UCSD-AML1 (cell line): ENCODE measurements around the gene THSD4.

Experiments
- DNase-seq: peaks from one replicate; lab custom pipeline; 2025; ENCODE audit not compliant: unreplicated experiment; lab: John Stamatoyannopoulos, UW

Gene THSD4

GRCh38 chr15:71601038-71601834, 486.0 kb downstream of the THSD4 start:
- DNase-seq = no peak

DNA sequence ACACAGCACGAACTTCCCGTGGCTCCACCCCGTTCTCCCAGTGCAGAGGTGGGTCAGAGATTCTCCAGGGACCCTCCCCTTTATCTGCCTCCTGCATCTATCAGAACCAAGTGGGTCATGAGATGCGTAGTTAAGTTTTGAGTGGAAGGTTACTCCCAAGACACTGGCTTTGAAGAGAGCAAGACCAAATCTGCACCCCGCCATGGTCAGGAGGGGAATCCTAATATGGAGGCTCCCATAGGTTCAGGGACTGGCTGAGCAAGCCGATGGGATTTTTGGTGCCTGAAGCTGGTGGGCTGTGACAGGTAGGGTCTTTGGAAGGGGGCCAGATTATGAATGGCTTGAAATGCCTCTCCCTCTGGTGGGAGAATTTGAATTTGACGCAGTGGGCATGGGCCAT, 488.1 kb downstream of the THSD4 start:
- no peak for DNase-seq

- DNase-seq = no peak
Measured at GRCh38 chr15:71607383-71607782, 492.1 kb downstream of the THSD4 start.

DNA sequence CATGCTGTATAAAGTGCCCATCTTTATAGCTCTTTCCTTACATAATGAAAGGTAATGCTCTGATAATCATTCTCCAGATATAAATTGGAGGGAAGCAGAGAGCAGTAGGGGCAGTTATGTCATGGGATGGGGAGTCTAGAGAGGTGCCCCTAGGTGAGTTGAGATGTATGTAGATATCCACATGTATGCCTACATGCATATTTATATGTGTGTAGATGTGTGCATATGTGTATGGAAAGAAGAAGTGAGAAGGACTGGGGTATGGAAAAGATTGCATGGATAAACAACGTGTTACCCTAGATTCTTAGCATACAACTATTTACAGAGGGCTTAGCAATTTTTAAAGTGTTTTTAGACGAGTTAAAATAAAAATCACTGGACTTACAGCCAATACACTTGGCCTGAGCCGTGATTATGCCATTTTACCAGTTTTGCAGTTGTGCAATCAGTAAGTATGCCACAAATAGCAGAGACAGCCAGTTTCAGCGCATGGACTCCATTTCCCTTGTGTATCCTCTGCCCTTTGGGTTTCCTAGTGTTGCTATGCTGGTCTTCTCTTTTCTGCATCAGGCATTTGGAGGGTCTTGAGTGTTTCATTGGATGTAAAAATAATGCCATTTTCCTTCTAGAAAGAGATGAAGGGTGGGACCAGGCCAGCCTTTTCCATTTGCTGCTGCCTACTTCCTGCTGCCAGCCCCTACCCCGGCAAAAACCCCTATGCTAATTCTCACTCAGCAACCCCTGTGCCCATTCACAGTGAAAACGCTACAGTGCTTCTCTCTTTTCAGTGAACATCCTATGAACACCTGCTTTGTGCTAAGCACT, 495.7 kb downstream of the THSD4 start:
- no peak for DNase-seq

DNA sequence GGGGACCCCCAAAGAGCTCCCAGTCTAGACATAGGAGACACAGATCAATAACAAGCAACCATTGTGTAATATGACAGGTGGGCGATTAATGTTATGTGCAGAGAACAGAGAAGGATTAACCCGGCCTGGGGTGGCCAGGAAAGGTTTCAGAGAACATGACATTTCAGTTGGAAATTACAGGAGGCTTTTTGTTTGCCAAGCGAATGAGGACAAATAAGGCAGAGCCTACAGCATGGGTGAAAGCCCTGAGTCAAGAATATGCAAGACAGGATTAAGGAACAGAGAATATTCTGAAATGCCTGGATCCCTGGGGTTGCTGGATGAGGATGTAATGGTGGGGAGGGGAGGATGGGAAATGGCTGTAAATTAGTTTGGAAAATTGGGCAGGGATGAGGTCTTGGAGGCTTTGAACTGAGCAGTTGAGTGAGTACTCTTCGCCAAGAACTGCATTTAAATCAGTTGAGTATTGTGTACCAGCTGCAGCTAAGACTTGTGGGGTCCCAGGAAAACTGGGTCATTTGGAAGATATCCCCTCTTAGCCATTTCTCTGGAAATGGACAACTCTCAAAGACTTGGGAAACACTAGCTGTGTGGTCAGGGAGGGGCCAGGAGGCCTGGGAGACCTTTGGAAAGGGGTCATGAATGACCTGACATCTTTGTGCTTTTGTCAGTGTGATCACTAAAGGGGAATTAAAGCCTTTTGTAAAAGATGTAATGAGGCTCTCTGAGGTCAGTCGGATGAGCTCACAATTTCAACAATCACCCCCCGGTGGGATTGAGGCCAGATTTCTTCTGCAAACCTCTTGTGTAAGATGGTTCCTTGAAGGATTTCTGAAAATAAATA, 496.5 kb downstream of the THSD4 start:
- no peak for DNase-seq

DNA sequence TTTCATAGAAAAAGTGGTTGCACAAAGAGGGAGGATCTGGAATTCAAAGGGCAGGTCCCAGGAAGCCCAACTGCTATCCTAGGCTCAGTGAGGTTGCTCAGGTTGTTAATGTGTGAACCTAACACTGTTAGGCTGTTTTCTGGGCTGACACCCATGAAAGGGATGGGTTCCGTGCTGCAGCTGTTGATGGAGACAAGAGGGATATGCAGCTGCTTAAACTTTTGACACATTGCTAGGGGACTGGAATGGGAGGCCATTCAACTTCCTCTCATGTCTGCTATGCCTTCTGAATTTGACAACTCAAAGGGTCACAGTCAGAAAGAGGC, 497.1 kb downstream of the THSD4 start:
- no peak for DNase-seq

DNA sequence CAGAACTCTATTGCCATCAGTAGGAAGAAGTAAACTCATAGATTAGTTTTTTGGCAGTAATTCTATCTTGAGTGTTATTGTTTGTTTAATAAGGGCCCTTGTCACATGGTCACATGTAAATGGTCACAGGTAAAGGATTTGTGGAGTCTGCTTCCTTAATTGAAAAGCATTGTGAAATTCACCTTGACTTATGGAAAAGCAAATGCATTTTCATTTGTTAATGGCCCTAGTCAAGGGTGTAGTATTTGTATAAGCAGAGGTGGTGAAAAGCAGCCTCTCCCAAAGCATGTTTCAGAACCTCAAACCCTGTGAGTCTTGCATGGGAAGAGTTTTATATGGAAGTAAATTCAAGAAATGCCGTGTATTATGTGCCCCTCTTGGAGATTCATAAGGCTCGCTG, 497.6 kb downstream of the THSD4 start:
- DNase-seq = no peak

DNA sequence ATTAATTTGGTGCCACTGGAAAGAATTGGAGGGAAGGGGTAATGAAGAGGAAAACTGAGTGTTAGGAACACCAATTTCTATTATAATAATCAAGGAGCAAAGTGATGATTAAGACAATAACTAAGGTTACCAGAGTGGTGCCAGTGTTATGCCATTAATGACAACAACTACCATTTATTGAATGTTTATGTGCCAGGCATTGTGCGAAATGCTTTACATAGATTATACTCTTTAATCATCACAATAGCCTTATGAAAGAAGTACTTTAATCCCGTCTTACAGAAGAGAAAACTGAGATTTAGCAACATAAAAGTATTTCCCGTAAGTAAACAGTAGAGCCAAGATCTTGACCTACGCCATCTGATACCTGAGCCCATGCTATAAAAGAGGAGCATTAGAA, 507.8 kb downstream of the THSD4 start:
- DNase-seq = no peak

GRCh38 chr15:71626596-71627088, 511.4 kb downstream of the THSD4 start:
- DNase-seq = no peak

GRCh38 chr15:71627188-71627587, 511.9 kb downstream of the THSD4 start:
- DNase-seq = no peak

DNA sequence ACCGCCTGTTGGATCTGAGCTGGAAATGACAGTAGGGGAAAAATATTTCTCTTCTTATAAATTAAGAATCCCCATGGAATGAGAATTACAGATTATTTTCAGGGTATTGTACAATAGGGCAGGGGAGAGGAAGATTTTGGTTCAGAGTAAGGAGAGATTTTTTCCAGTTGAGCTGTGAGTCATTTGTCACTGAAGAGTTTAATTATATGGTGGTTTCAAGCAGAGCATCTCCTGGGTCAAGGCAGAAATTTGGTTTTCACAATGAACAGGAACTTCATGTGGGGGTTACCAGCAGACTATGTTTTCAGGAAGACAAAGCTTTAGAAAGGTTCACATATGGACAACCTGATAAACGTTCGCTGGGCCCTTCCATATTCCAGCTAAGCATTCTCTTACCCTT, 512.3 kb downstream of the THSD4 start:
- no peak for DNase-seq

DNA sequence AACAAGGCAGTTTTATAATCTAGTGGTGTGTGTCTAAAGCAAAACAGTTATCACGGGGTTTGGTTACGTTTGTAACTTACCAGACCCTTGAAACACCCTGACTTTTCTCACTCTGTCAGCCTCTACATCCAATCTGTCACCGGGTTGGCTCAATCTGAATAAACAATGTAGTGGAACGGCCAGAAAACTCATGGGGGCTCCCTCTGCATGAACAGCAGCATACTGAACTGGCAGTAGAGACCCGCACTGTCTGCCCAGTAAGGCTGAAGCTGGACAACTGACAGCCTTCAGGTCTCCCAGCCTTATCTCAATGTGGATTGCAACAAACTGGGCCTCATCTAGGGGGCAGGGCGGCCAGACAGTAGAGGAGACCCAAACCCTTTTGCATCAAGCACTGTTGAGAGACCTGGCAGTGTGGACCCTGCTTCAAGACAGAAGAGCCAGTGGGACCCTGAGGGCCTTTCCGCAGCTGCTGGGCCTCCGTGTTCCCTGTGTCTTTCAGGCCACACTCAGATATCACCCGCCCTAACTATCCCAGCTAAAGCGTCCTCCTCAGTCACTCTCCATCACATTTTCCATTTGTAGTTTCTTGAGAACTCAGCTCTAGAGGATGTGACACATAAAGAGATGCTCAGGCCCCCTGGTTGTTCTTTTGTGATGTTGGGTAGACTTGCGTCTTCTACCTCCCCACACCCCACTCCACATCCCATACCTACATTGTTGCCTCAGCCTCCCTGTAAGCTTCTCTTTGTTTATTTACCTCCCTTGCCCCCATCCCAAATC, 513.9 kb downstream of the THSD4 start:
- DNase-seq = no peak

- no peak for DNase-seq
Measured at GRCh38 chr15:71629781-71630474, 514.7 kb downstream of the THSD4 start.

DNA sequence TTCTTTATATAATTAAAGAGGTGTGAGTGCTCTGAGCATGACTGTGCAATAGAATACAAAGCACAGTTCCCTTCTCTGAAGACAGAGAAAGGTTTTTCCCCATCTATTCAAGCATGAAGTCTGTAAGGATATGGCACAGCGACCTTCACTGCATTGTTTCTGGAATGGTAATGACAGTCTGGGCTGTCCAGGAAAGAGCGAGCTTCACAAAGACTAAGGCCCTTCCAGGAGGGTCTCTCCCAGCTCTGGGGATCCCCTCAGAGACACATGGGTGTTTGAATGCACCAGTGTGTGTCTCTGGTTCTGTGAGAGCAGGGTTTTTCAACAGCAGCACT, 515.2 kb downstream of the THSD4 start:
- DNase-seq = no peak

- no peak for DNase-seq
Measured at GRCh38 chr15:71632576-71633195, 517.4 kb downstream of the THSD4 start.

- no peak for DNase-seq
Measured at GRCh38 chr15:71634820-71635560, 519.7 kb downstream of the THSD4 start.

GRCh38 chr15:71635735-71636134, 520.5 kb downstream of the THSD4 start:
- no peak for DNase-seq

DNA sequence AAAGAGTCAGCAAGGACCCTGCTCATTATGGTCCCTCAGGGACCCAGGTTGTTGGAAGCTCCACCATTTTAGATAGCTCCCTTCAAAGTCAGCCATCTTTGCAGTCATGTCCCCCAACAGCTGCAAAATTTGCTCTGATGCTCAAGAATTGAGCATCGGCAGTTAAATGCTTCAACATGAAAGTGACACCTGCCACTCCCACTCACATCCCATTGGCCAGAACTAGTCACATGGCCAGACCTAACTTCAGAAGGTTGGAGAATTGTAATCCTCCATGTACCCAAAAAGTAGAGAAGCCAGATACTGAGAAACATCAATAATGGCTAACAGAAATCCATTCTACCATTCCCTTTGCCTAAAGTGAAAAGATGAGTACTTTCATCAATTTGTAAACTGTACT, 523.6 kb downstream of the THSD4 start:
- no peak for DNase-seq

- DNase-seq = no peak
Measured at GRCh38 chr15:71639471-71639870, 524.2 kb downstream of the THSD4 start.
